Measurements from ENCODE around the gene TYW5. TPM values are rescaled to one million over a fixed set of nuclear protein-coding genes. Genes with fewer than 3 reads are reported as not detected.

TYW5 gene
- total RNA-seq, 1 experiment from 2014 or later: 7.2 TPM

- intact Hi-C loops (cut with micrococcal nuclease; ENCODE audit: unreplicated experiment): loop anchor here (10.0 kb wide), 1 partner anchor 1631 kb away; no protein-coding TSS in a partner anchor
- H3K9me2 ChIP-seq (ENCODE audit: insufficient read depth): no peaks in the 10 kb centered on the region
- no peak overlapping the region for H3K4me3 ChIP-seq
- H3K27ac ChIP-seq: no peak overlapping the region
- H3K4me2 ChIP-seq: no peak overlapping the region
- H3F3A ChIP-seq (ENCODE audit: insufficient read depth, low read depth): no peaks in the 10 kb centered on the region; the same call in 1 of the 2 replicates
- BruUV-seq (replicated peaks): no TSS peak
- H3K27me3 ChIP-seq (ENCODE audit: insufficient read depth, low read depth): no peaks in the 10 kb centered on the region
- peaks cover 32% of the 10 kb centered on the region for H3K36me3 ChIP-seq (ENCODE audit: low read depth)
- DNase-seq: no peak
- H2AFZ ChIP-seq: no peak overlapping the region
- CTCF ChIA-PET: no interaction called here
- no peaks in the 10 kb centered on the region; the same call in 1 of the 2 replicates for H3K4me1 ChIP-seq (replicated peaks; ENCODE audit: insufficient read depth)
- TF ChIP-seq EZH2 (IDR thresholded peaks at IDR 0.05; ENCODE audit: low read depth) (no peak), CTCF (conservative IDR thresholded peaks at IDR 0.05) (no peak)
- H3K9me3 ChIP-seq (ENCODE audit: insufficient read depth, low read depth): no peaks in the 10 kb centered on the region
- POLR2A ChIA-PET (ENCODE audit: unreplicated experiment): no interaction called here
- peaks cover 15% of the 10 kb centered on the region for H3K79me2 ChIP-seq (ENCODE audit: low read depth)
- peaks cover 3% of the 10 kb centered on the region; the same call in 1 of the 2 replicates for H4K20me1 ChIP-seq (ENCODE audit: insufficient read depth)
Measured at GRCh38 chr2:199946196-199946595, 9.1 kb downstream of the TYW5 start.

- TF ChIP-seq CTCF (conservative IDR thresholded peaks at IDR 0.05): no peak
- TF ChIP-seq EZH2 (IDR thresholded peaks at IDR 0.05; ENCODE audit: low read depth): no peak
- H3K9me3 ChIP-seq (ENCODE audit: insufficient read depth, low read depth): no peaks in the 10 kb centered on the region
- H4K20me1 ChIP-seq (ENCODE audit: insufficient read depth): peaks cover 9% of the 10 kb centered on the region; the same call in 1 of the 2 replicates
- ChIA-PET POLR2A (ENCODE audit: unreplicated experiment) (no interaction called here), CTCF (interaction anchor here (0.6 kb wide), 1 partner anchor 202 kb away, joined by 3 read pairs; no protein-coding TSS in a partner anchor)
- H3K4me3 ChIP-seq: no peak overlapping the region
- H3K79me2 ChIP-seq (ENCODE audit: low read depth): 0 out of 2 replicates have a peak, but pooled peaks cover 3% of the 10 kb centered on the region
- H2AFZ ChIP-seq: no peak overlapping the region
- no peak overlapping the region for H3K4me2 ChIP-seq
- no peaks in the 10 kb centered on the region for H3K4me1 ChIP-seq (replicated peaks; ENCODE audit: insufficient read depth)
- no TSS peak for BruUV-seq (replicated peaks)
- H3K36me3 ChIP-seq (ENCODE audit: low read depth): peaks cover 29% of the 10 kb centered on the region
- no peaks in the 10 kb centered on the region; the same call in 1 of the 2 replicates for H3F3A ChIP-seq (ENCODE audit: insufficient read depth, low read depth)
- H3K27me3 ChIP-seq (ENCODE audit: insufficient read depth, low read depth): no peaks in the 10 kb centered on the region
- H3K27ac ChIP-seq: no peak overlapping the region
- H3K9me2 ChIP-seq (ENCODE audit: insufficient read depth): no peaks in the 10 kb centered on the region
- DNase-seq: no peak
- intact Hi-C loops (cut with micrococcal nuclease; ENCODE audit: unreplicated experiment): loop anchor here (10.0 kb wide), 1 partner anchor 1629 kb away; no protein-coding TSS in a partner anchor
Measured at GRCh38 chr2:199943373-199943772, 11.9 kb downstream of the TYW5 start.

GRCh38 chr2:199940373-199940772 lies 14.9 kb downstream of the TYW5 start:
- Histone ChIP-seq H3K4me3 (no peak overlapping the region), H3K9me2 (ENCODE audit: insufficient read depth) (no peaks in the 10 kb centered on the region), H3K27me3 (ENCODE audit: insufficient read depth, low read depth) (no peaks in the 10 kb centered on the region), H3K4me1 (replicated peaks; ENCODE audit: insufficient read depth) (no peaks in the 10 kb centered on the region), H3K79me2 (ENCODE audit: low read depth) (0 out of 2 replicates have a peak, but pooled peaks cover 3% of the 10 kb centered on the region), H3K36me3 (ENCODE audit: low read depth) (peaks cover 22% of the 10 kb centered on the region), H3K4me2 (no peak overlapping the region), H3K9me3 (ENCODE audit: insufficient read depth, low read depth) (no peaks in the 10 kb centered on the region), H2AFZ (no peak overlapping the region), H4K20me1 (ENCODE audit: insufficient read depth) (peaks cover 11% of the 10 kb centered on the region; the same call in 1 of the 2 replicates), H3K27ac (no peak overlapping the region), H3F3A (ENCODE audit: insufficient read depth, low read depth) (peaks cover 5% of the 10 kb centered on the region; the same call in 1 of the 2 replicates)
- peak in 1 of 2 experiments; percentile 49 for DNase-seq
- BruUV-seq (replicated peaks): no TSS peak
- intact Hi-C loops (cut with micrococcal nuclease; ENCODE audit: unreplicated experiment): loop anchor here (2.0 to 10.0 kb wide), 2 partner anchors 236 to 1626 kb away; no protein-coding TSS in a partner anchor
- no peak for TF ChIP-seq EZH2 (IDR thresholded peaks at IDR 0.05; ENCODE audit: low read depth)
- peak; percentile 66 for TF ChIP-seq CTCF (conservative IDR thresholded peaks at IDR 0.05)
- POLR2A ChIA-PET (ENCODE audit: unreplicated experiment): no interaction called here
- CTCF ChIA-PET: interaction anchor here (0.6 to 0.7 kb wide), 2 partner anchors 228 to 236 kb away, joined by 3 to 4 read pairs; no protein-coding TSS in a partner anchor
